G401.6 (cell line): Measurements from ENCODE around the gene C19orf47.
"Not testable (repeated sequence)": the region's sequence is repeated elsewhere in the genome, so short reads cannot be mapped to it uniquely, and the experiment has no call there.

ENCODE experiments used
- FAIRE-seq: peaks from 2 replicates; lab custom pipeline; 2012; peaks lifted over from hg19 to GRCh38; lab: Jason Lieb, UNC

The C19orf47 gene

DNA sequence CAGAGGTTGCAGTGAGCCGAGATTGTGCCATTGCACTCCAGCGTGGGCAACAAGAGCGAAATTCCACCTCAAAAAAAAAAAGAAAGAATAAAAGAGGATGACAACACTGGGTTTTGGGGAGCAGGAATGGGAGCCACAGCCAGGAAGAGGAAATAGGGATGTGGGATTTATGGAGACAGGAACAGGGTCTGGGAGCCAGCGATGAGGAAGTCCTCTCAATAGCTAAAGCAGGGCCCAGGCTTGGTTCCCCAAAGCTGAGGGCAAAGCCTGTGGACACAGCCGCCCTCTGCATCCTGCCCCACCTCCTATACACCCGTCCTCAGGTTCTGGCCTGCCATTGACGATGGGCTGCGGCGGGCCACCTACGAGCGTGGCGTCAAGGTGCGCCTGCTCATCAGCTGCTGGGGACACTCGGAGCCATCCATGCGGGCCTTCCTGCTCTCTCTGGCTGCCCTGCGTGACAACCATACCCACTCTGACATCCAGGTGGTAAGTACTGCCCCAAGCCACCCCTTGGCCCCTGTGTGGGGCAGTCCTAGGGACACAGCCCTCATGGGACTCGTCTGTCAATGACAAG lies 28.2 kb upstream of the C19orf47 start:
- FAIRE-seq: no peak

DNA sequence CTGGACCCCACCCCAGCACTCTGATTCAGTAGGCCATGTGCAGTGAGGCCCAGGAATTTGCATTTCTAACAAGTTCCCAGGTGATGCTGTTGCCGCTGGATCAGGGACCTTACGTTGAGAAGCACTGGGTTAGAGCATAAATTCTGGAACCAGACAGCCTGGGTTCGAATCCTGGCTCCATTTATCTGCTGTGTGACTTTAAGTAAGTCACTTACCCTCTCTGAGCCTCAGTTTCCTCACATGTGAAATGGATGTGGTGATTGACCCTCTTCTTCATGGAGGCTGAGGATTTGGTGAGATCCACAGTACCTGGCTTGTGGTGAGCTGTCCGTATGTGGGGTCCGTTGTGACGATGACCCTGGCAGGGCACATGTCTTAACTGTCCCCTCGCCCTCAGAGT lies 25.9 kb upstream of the C19orf47 start:
- no peak for FAIRE-seq

DNA sequence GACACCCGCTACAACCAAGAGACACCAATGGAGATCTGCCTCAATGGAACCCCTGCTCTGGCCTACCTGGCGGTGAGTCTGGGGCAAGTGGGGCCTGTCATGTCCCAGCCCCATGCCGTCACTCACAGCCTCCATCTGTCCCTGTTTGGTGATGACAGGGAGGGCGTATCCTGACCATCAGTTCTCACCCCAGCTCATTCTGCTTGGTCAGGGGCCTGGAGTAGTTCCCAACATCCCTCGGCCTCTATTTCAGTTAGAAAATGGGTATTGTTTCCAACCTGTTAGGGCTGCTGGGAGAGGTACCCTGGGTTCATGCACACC lies 23.6 kb upstream of the C19orf47 start:
- FAIRE-seq: no peak

DNA sequence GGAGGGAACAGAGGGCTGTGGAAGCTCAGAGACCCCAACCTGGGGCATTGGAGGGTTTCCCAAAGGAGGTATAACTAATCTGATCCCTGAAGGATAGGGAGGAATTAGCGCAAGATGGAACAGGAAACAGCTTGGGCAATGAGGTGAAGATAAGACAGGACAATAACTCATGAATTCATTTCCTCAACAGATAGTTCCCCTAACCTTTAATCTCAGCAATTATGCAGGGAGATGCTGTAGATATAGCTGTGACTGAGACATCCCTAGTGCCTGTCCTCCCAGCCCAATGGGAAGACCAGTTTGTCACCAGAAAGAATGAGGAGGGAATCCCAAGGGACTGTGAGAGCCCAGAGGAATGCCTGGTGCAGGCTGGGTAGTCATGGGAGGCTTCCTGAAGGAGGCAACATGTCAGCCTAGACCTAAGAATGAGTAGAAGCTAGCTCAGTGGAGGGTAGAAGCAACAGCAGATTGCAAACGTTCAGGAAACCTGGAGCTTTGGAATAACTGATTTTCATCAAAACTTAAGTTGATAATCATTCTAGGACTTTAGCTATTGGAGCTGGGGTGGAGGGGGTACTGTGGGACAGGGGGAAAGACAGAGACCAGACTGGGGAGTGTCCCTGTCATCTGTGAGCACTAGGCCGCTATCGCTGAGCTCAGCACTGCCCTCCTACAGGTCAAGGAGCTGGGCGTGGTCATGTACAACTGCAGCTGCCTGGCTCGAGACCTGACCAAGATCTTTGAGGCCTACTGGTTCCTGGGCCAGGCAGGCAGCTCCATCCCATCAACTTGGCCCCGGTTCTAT lies 23.0 kb upstream of the C19orf47 start:
- FAIRE-seq: no peak

DNA sequence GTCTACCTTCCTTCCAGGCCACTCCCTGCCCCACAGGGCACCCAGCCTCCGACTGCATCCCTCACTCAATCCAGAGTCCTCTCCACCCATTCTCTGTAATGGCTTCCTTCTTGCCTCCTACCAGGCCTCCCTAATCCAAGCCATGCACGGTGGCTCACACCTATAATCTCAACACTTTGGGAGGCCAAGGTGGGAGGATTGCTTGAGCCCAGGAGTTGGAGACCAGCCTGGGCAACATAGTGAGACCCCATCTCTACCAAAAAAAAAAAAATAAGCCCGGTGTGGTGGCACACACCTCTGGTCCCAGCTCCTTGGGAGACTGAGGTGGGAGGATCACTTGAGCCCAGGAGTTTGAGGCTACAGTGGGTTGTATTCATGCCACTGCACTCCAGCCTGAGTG lies 22.1 kb upstream of the C19orf47 start:
- not testable (repeated sequence) for FAIRE-seq

DNA sequence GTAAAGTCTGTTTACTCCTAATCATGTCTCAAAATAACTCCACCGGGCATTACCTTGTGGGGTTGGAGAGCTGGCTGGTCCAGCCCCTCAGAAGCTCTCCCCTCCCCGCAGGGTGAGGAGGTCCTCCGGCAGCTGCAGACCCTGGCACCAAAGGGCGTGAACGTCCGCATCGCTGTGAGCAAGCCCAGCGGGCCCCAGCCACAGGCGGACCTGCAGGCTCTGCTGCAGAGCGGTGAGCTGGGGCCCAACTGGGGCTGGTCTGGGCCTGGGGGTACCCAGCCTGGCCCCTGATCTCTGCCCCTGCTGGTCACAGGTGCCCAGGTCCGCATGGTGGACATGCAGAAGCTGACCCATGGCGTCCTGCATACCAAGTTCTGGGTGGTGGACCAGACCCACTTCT lies 21.6 kb upstream of the C19orf47 start:
- no peak for FAIRE-seq

DNA sequence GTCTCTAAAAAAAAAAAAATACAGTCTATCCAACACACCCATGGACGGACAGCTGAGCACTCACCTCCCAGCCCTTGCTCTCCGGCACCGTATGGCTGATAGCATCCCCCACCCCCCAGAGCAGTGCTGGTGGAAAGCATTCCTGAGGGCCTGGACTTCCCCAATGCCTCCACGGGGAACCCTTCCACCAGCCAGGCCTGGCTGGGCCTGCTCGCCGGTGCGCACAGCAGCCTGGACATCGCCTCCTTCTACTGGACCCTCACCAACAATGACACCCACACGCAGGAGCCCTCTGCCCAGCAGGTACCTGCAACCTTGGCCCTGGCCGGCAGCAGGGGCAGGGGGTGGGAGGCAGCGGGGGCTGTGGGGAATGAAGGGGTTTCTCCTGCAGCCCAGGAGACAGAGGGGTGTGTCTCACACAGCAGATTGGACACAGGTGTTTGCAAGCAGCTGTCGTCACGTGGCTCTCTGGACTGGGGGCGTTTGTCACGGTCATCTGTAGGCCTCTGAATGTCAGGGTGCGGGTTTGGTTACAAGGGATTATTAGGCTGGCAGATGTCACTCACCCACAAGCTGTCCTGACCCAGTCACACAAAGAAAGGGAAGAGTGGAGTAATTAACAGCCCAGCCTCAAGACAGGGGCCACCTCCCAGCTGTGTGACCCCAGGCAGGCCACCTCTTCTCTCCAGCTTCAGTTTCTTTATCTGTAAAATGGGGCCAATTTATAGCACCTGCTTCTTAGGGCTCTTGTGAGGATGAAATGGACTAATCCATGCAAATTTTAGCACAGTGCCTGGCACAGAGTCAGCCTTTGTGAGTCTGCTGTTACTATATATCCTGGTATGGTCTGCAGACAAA lies 19.6 kb upstream of the C19orf47 start:
- FAIRE-seq: no peak

DNA sequence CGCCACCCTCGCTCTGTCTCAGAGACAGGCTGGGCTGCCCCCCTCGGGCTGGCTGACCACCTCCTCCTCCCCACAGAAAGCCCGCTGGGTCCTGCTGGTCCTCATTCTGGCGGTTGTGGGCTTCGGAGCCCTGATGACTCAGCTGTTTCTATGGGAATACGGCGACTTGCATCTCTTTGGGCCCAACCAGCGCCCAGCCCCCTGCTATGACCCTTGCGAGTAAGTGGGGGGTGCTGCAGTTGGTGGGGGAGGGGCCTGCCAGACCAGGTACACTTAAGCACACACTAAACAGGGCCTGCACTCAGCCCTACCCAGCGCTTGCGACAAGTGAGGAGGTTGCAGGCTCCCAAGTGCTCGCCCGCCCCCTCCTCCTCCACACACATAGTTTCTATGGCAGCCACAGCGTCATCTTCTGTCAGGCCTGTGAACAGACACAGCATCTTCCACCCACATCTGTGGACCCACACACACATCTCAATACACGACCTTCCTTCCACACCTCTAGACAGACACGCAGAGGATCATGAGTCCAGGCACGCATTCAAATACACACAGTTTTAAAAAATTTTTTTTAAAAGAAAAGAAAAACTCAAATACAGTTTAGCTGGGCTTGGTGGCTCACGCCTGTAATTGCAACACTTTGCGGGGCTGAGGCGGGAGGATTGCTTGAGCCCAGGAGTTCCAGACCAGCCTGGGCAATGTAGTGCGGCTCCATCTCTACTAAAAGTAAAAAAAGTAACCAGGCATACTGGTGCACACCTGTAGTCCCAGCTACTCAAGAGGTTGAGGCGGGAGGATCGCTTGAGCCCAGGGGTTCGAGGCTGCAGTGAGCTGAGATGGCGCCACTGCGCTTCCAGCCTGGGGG lies 18.7 kb upstream of the C19orf47 start:
- no peak for FAIRE-seq

DNA sequence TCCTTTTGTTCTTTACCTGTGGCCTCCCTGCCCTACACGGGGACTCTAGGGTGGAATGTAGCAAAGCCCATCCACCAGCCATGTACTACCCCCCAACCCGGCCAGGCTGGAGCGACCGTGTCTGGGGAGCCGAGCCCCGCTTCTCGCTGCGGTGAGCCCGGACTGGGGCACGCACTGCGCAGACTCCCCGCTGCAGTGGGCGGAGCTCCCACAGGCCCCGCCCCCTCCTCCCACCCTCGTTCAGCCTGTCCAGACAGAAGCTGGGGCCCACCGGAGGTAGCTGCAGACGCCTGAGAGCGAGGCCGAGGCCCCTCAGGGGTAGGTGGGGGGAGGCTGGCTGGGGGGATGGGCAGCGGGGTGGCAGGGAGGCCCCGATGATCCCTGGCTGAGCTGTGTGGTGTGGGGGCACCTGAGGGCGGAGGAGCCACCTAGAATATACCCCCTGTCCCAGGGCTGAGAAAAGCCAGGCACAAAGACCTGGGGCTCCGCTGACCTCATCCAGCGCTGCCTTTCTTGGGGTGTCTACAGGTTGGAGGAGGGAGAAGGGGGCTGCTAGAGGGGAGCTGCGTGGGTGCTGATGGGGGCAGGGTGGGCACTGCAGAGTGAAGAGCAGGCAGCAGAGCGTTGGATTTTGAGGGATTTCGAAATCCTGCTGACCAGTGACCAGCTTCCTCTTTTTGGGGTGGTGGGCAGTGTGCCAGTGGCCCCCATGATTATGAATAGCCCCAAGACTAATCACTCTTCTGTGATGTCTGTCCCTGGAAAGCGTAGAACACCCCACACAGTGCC lies 17.6 kb upstream of the C19orf47 start:
- no peak for FAIRE-seq

DNA sequence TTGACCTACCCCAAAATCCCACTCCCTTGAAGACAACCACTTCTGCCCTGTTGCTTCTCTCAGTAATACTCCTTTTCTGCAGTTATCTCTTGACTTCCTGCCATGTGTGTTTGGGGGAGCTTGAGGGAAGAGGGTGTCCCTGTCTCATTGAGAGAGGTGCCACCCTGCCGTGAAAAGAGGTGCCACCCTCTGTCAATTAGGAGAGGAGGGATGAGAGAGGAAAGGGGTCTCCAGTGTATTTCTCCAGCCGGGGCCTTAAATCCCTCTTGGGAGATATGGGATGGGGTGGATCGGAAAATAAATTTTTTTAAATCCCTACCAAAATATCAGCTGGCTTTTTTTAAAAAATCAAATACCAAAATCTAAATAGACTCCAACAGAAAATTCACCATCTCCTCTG lies 16.8 kb upstream of the C19orf47 start:
- FAIRE-seq: no peak

DNA sequence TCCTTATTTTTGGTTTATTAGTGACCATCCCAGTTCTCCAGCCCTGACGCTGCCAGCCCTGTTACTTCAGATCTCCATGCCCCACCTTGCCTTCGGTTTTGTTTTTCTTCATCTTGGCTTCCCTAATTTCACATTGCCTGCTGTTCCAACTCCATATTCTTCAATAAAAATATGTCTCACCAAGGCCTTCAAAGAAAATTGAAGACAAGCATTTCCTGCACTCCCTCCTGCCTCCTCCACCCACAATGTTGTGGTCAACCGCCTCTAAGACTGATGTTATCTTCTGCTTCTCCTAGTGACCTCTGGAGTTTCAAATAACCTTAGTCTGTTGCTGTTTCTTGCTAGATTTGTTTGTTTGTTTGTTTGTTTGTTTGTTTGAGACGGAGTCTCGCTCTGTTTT lies 14.9 kb upstream of the C19orf47 start:
- no peak for FAIRE-seq

DNA sequence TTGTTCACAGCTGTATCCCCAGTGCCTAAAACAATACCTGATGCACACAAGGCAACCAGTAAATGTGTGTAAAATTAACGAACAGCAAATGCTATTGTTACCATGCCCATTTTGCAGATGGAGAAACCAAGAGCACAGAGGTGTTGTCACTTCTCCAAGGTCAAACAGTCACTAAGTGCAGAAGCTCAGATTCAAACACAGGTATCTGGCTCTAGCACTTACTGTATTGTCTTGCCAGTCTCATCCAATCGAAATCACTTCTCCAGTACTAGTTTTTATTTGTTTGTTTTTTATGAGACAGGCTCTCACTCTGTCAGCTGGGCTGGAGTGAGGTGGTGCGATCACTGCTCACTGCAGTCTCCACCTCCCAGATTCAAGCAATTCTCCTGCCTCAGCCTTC lies 14.0 kb upstream of the C19orf47 start:
- no peak for FAIRE-seq

DNA sequence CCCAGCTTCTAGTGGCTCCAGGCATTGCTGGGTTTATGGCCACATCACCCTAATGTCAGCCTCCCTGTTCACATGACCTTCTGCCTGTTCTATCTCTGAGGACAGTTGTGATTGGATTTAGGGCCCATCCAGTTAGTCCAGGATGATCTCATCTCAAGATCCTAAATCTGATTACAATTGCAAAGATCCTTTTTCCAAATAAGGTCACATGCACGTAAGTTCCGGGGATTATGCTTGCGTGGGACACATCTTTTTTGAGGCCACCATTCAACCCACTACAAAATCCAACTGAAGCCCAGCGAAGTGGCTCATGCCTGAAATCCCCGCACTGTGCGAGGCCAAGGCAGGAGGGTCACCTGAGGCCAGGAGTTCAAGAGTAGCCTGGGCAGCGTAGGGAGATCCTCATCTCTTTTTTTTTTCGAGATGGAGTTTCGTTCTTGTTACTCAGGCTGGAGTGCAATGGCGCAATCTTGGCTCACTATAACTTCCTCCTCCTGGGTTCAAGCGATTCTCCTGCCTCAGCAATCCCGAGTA lies 12.6 kb upstream of the C19orf47 start:
- FAIRE-seq: no peak

DNA sequence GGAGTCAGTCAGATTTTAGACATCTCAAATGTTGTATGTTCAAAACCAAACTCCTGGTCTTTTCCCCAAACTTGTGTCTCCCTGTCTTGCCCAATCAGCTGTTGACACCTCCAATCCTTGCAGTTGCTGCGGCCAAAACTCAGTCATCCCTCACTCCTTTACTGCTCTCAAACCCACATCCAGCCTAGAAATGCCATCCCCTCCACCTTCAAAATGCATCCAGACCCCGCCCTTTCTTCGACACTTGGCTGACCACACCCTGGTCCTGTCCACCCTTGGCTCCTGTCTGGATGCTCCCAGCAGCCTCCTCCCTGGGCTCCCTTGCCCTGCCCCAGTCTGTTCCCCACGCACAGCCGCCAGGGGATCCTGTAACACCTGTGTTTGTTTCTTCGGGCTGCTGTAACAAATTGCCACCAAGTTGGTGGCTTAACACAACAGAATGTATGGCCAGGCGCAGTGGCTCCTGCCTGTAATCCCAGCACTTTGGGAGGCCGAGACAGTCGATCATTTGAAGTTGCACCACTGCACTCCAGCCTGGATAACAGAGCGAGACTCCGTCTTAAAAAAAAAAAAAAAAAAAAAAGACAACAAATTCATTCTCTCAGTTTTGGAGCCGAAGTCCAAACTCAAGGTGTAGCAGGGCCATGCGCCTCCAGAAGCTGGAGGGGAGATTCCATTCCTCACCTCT lies 12.0 kb upstream of the C19orf47 start:
- FAIRE-seq: no peak

DNA sequence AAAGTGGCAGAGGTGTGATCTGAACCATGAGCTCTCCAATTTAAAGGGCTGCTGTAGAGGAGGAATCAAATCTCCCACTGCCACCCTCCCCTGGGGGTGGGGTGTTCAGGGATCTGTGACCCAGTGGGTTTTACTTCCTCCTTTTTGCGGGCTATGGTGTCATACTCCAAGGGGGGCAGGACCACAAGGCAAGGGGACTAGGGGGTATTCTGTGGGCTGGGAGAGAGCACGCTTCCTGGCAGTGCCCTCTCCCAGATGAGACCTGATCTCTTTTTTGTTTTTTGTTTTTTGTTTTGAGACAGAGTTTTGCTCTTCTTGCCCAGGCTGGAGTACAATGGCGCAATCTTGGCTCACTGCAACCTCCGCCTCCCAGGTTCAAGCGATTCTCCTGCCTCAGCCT lies 10.6 kb upstream of the C19orf47 start:
- FAIRE-seq: no peak

DNA sequence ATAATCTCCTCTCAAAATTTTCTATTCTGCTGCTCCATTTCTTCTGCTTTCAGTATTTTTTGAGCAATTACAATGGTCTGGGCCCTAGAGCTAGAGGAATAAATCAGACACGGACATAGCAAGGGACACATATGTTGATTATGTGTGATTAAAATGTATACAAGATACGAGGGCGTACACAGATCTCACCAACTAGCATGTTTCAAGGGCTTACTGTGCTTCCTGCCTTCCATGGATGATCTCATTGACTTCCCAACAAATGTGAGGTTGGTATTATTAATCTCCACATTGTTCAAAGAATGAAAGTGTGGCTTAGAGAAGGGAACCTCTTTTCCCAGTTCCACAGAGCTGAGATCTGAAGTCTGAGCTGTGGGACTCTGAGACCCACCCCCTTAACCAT lies 9.4 kb upstream of the C19orf47 start:
- no peak for FAIRE-seq

DNA sequence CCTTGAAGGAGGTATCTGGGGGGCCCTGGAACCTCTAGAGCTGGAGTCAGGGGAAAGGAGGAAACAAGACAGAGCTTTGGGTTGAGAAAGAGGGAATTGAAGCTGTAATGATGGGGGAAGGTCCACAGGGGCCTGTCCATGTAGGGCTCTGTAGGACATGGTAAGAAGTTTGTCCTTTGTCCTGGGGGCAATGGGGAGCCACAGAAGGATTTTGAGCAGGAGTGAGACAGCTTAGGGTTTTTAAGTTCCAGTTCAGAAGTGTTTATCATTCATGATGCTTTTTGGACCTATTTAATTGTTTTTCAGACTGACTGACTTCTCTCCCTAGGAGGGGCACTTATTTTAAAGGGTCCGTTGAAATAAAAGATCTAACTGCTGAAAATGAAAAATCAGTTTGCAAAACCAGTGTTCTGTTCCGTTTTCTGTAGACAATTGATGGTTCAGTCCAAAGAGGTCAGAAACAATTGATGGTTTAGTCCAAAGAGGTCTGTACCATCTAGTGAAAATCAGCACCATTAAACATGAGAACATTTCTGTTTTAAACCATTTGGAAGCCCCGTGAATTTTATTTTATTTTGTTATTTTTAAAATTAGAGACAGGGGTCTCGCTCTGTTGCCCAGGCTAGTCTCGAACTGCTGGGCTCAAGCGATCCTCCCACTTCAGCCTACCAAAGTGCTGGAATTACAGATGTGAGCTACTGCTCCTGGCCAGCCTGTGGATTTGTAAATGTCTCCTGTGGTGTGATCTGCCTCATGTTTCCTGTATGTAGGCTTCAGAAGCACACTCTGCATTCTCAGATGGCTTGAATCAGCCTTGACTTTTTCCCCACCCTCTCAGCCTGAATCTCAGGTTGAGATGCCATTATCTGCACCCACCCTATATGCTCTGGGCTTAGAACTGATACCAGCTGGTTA lies 8.7 kb upstream of the C19orf47 start:
- no peak for FAIRE-seq

DNA sequence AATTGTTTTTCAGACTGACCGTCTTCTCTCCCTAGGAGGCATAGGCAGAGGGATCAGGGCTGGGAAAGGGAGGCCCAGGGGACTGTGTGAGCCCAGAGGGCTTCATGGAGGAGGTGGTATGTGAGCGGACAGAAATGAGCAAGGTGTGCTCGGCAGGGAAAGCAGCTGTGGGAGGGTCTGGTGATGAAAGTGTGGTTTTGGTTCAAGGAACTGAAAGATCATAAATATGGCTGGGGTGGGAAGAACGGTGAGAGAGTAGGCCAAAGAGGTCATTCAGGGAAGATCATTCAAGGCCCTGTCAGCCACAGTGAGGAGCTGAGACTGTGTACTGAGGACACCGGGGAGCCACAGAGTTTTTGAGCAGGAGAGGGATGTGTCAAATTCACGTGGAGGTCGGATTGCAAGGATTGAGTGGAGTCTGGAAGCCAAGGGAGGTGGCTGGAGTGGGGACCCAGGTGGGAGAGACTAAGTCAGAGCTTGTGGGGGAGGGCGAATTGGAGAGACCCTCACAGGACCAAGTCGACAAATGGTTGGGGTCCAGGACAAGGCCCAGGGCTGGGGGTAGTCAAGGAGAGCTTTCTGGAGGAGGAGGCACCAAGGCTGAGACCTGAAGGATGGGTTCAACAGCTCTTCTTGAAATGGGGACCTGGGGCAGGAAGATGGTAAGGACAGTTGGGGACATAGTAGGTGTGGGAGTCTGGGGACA lies 7.9 kb upstream of the C19orf47 start:
- no peak for FAIRE-seq

DNA sequence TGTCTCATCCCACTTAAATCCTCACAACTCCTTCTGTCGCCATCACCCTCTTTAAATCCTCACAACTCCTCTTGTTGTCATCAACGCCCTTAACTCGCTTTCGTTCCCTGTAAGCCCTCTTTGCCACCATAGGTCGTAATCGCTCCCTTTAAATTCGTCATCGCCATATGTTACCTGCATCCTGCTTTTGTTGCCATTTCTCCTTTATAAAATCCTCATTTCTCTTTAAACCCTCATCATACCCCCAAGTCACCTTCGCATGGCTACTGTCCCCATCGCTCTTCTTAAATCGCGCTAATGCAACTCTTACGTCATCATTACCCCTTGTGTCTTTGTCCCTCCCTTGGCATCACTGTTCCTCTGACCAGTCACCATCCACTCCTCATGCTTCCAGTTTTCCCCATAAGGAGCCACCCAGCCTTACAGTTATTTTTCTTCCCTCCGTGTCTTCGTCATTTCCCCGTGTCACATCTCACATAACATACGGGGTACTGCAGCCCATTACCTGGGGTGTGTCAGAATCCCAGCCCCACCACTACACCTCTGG lies 837 bp upstream of the C19orf47 start:
- no peak for FAIRE-seq
